ENCODE results near the gene USP1. TPM values are rescaled to one million over a fixed set of nuclear protein-coding genes. Genes with fewer than 3 reads are reported as not detected.

Gene USP1
- total RNA-seq, 4 donors from 2014 or later, result 14.6 to 31.3 (median 24.7) TPM

- H3K4me3 ChIP-seq, result no peak overlapping the region
- no peaks in the 10 kb centered on the region for H3K27me3 ChIP-seq
- peaks cover 0 to 82% (median 0%) of the 10 kb centered on the region in 3 donors for H3K36me3 ChIP-seq
- no peak for TF ChIP-seq CTCF (IDR thresholded peaks at IDR 0.05)
- peaks cover 0 to 6% (median 0%) of the 10 kb centered on the region in 3 donors for H3K9me3 ChIP-seq
- intact Hi-C loops (cut with DNase I), result no loop called here
- no peak overlapping the region for H3K27ac ChIP-seq
- DNase-seq, result no peak
- no peaks in the 10 kb centered on the region for H3K4me1 ChIP-seq
These were observed 30.2 kb downstream of the USP1 start for GRCh38 chr1:62467092-62467491.

- no peaks in the 10 kb centered on the region for H3K4me1 ChIP-seq
- H3K27me3 ChIP-seq, result no peaks in the 10 kb centered on the region
- no peak overlapping the region for H3K27ac ChIP-seq
- 71 to 79% methylated on average over 3 of the region's 3 CpGs for WGBS, 2 donors
- DNase-seq, result no peak
- TF ChIP-seq CTCF (IDR thresholded peaks at IDR 0.05) (no peak), POLR2A (IDR thresholded peaks at IDR 0.05) (no peak)
- peaks cover 0 to 70% (median 4%) of the 10 kb centered on the region in 3 donors for H3K36me3 ChIP-seq
- intact Hi-C loops (cut with DNase I), result no loop called here
- H3K9me3 ChIP-seq, result no peaks in the 10 kb centered on the region
- no peak overlapping the region for H3K4me3 ChIP-seq
These were observed 39.8 kb downstream of the USP1 start for GRCh38 chr1:62476525-62477219.

- TF ChIP-seq POLR2A (IDR thresholded peaks at IDR 0.05) (no peak), CTCF (IDR thresholded peaks at IDR 0.05) (no peak)
- H3K36me3 ChIP-seq, result peaks cover 0 to 21% (median 0%) of the 10 kb centered on the region in 3 donors
These were observed 44.8 kb downstream of the USP1 start for GRCh38 chr1:62481681-62482080.

GRCh38 chr1:62484824-62485468 lies 48.1 kb downstream of the USP1 start:
- intact Hi-C loops (cut with DNase I), result no loop called here
- Histone ChIP-seq H3K27ac (no peak overlapping the region), H3K9me3 (no peaks in the 10 kb centered on the region), H3K27me3 (no peaks in the 10 kb centered on the region), H3K4me3 (no peak overlapping the region), H3K4me1 (no peaks in the 10 kb centered on the region), H3K36me3 (peaks cover 0 to 40% (median 0%) of the 10 kb centered on the region in 3 donors)
- WGBS, 2 donors, result 74 to 78% methylated on average over 5 of the region's 5 CpGs
- no peak for DNase-seq
- TF ChIP-seq POLR2A (IDR thresholded peaks at IDR 0.05) (no peak), CTCF (IDR thresholded peaks at IDR 0.05) (no peak)

More at GRCh38 chr1:62481681-62482080, 44.8 kb downstream of the USP1 start:
- no peak overlapping the region for H3K4me3 ChIP-seq
- H3K4me1 ChIP-seq, result no peaks in the 10 kb centered on the region
- WGBS, 2 donors, result 83 to 87% methylated on average over 3 of the region's 3 CpGs
- no peak overlapping the region for H3K27ac ChIP-seq
- intact Hi-C loops (cut with DNase I), result no loop called here
- no peak for DNase-seq
- H3K27me3 ChIP-seq, result no peaks in the 10 kb centered on the region
- H3K9me3 ChIP-seq, result no peaks in the 10 kb centered on the region

- H3K27ac ChIP-seq, result no peak overlapping the region
- intact Hi-C loops (cut with DNase I), result no loop called here
- H3K4me1 ChIP-seq, result no peaks in the 10 kb centered on the region
- H3K36me3 ChIP-seq, result peaks cover 0 to 53% (median 0%) of the 10 kb centered on the region in 3 donors
- H3K4me3 ChIP-seq, result no peak overlapping the region
- no peak for TF ChIP-seq CTCF (IDR thresholded peaks at IDR 0.05)
- no peak for TF ChIP-seq POLR2A (IDR thresholded peaks at IDR 0.05)
- DNase-seq, result no peak
- no peaks in the 10 kb centered on the region for H3K9me3 ChIP-seq
- no peaks in the 10 kb centered on the region for H3K27me3 ChIP-seq
- WGBS, 2 donors, result 85 to 92% methylated on average over 2 of the region's 2 CpGs
These were observed 51.1 kb downstream of the USP1 start for GRCh38 chr1:62487956-62488355.
